GM23338 (cell line): Measurements from ENCODE around the gene EFCAB9. TPM values are rescaled to one million over a fixed set of nuclear protein-coding genes. Genes with fewer than 3 reads are reported as not detected.

Source experiments
- ATAC-seq: fragments of 200-7000 bp; cut with Tn5 transposase; 3 replicates; pipeline ENCODE4 v1.9.1; 2020
- DNase-seq: peaks from one replicate; pipeline ENCODE4 v3.0.0-alpha.2; 2015; ENCODE audit warnings: low spot score
- H2AFZ ChIP-seq: fragments of 200-600 bp; sonication (generic); 2 replicates; pipeline ENCODE4 v1.8.0; 2016; ENCODE audit warnings: antibody characterized with exemption, mild to moderate bottlenecking, moderate library complexity
- H3F3A ChIP-seq: fragments of 200-600 bp; sonication (generic); replicated peaks from 2 replicates; pipeline ENCODE4 v1.8.0; 2017; ENCODE audit warnings: antibody characterized with exemption, mixed run types, low read depth
- H3K27ac ChIP-seq: fragments of 200-600 bp; sonication (generic); 2 replicates; pipeline ENCODE4 v1.6.1; 2016; ENCODE audit warnings: low read depth
- H3K27me3 ChIP-seq: fragments of 200-600 bp; sonication (generic); 2 replicates; pipeline ENCODE4 v1.8.0; 2016; ENCODE audit warnings: mild to moderate bottlenecking, mixed run types, moderate library complexity; ENCODE audit not compliant: insufficient read depth
- H3K36me3 ChIP-seq: fragments of 200-600 bp; sonication (generic); 2 replicates; pipeline ENCODE4 v1.8.0; 2016; ENCODE audit warnings: mild to moderate bottlenecking; ENCODE audit not compliant: insufficient read depth
- H3K4me1 ChIP-seq: fragments of 200-600 bp; sonication (generic); 2 replicates; pipeline ENCODE4 v1.8.0; 2016; ENCODE audit warnings: mild to moderate bottlenecking, moderate library complexity; ENCODE audit not compliant: insufficient read depth
- H3K4me2 ChIP-seq: fragments of 200-600 bp; sonication (generic); 2 replicates; pipeline ENCODE4 v1.7.1; 2017; ENCODE audit warnings: mixed run types
- H3K4me3 ChIP-seq: fragments of 200-600 bp; sonication (generic); 2 replicates; pipeline ENCODE4 v1.6.1; 2016; ENCODE audit warnings: mixed run types
- H3K79me2 ChIP-seq: fragments of 200-600 bp; sonication (generic); replicated peaks from 2 replicates; pipeline ENCODE4 v1.8.0; 2017; ENCODE audit warnings: mild to moderate bottlenecking; ENCODE audit not compliant: insufficient read depth
- H3K9me2 ChIP-seq: fragments of 200-600 bp; sonication (generic); 2 replicates; pipeline ENCODE4 v1.8.0; 2017; ENCODE audit not compliant: insufficient read depth
- H4K20me1 ChIP-seq: fragments of 200-600 bp; sonication (generic); replicated peaks from 2 replicates; pipeline ENCODE4 v1.8.0; 2017; ENCODE audit warnings: mild to moderate bottlenecking; ENCODE audit not compliant: insufficient read depth
- H3K27ac Mint-ChIP-seq: 2 replicates; pipeline ENCODE4 v1.8.0; 2020; ENCODE audit warnings: inconsistent platforms, mild to moderate bottlenecking, moderate library complexity, mixed read lengths
- H3K27me3 Mint-ChIP-seq: 3 replicates; pipeline ENCODE4 v1.8.0; 2022; ENCODE audit warnings: low read depth, mild to moderate bottlenecking, moderate library complexity, mixed read lengths, inconsistent platforms; ENCODE audit not compliant: insufficient read depth, poor library complexity
- H3K36me3 Mint-ChIP-seq: 3 replicates; pipeline ENCODE4 v1.8.0; 2021; ENCODE audit warnings: low read depth, mild to moderate bottlenecking, inconsistent platforms, moderate library complexity, mixed read lengths
- H3K4me1 Mint-ChIP-seq: 3 replicates; pipeline ENCODE4 v1.8.0; 2020; ENCODE audit warnings: mild to moderate bottlenecking, inconsistent platforms, mixed read lengths
- H3K4me3 Mint-ChIP-seq: 3 replicates; pipeline ENCODE4 v1.8.0; 2021; ENCODE audit warnings: moderate library complexity, mild to moderate bottlenecking, inconsistent platforms, mixed read lengths
- H3K9me3 Mint-ChIP-seq: 3 replicates; pipeline ENCODE4 v1.8.0; 2020; ENCODE audit warnings: moderate library complexity, mild to moderate bottlenecking, inconsistent platforms, mixed read lengths
- CREB1 ChIP-seq: fragments of 250-450 bp; sonication (Bioruptor Pico); IDR thresholded peaks from 2 replicates; pipeline ENCODE4 v1.5.0; 2020; ENCODE audit warnings: low read depth, mild to moderate bottlenecking, moderate library complexity
- EZH2phosphoT487 ChIP-seq: fragments of 200-600 bp; sonication (generic); IDR thresholded peaks from one replicate; pipeline ENCODE4 v1.8.1; 2018; ENCODE audit warnings: antibody characterized with exemption; ENCODE audit not compliant: unreplicated experiment
- NANOG ChIP-seq: IDR thresholded peaks from 2 replicates; pipeline ENCODE4 v1.6.1; 2016; ENCODE audit warnings: antibody characterized with exemption, borderline replicate concordance
- STAT1 ChIP-seq: IDR thresholded peaks from one replicate; pipeline ENCODE4 v1.6.1; 2016; ENCODE audit warnings: antibody characterized with exemption; ENCODE audit not compliant: unreplicated experiment
- ZNF331 ChIP-seq: fragments of 250-450 bp; sonication (Bioruptor Pico); IDR thresholded peaks from 2 replicates; pipeline ENCODE4 v1.5.0; 2020; ENCODE audit warnings: low read depth, mild to moderate bottlenecking, moderate library complexity
- polyA plus RNA-seq: library from polyadenylated mRNA; unstranded; fragments of >200 nt; fragmentation: Nextera tagmentation; extraction: Ambion mirVana; gene quantifications from 2 replicates; pipeline ENCODE4 v1.2.1, GENCODE V29; 2016
- total RNA-seq: library from RNA; depleted of rRNA; stranded (reverse); fragments of >200 nt; shearing (Covaris generic); gene quantifications from 2 replicates; pipeline ENCODE4 v1.2.3, GENCODE V29; 2014
- TF ChIP-seq, protein P1 (sequence below): IDR thresholded peaks from one replicate; pipeline ENCODE4 v1.6.1; 2018; ENCODE audit warnings: antibody characterized with exemption; ENCODE audit not compliant: unreplicated experiment
- TF ChIP-seq, protein P2 (sequence below), 2 experiments: fragments of 200-600 bp in 1 of 2; sonication (generic) in 1 of 2; conservative IDR thresholded peaks; 2 replicates each; pipeline versions ENCODE4 v1.5.1 to v1.6.1; 2016 to 2017; ENCODE audit warnings: antibody characterized with exemption in 2 of 2, low read depth in 2 of 2, mild to moderate bottlenecking in 2 of 2, moderate library complexity in 1 of 2
- TF ChIP-seq, protein P3 (sequence below): fragments of 250-450 bp; sonication (Bioruptor Pico); IDR thresholded peaks from 2 replicates; pipeline ENCODE4 v1.5.0; 2020; ENCODE audit warnings: mild to moderate bottlenecking, moderate library complexity

EFCAB9 gene
- total and polyA plus RNA-seq, 2 experiments from 2014 or later = not detected

DNA sequence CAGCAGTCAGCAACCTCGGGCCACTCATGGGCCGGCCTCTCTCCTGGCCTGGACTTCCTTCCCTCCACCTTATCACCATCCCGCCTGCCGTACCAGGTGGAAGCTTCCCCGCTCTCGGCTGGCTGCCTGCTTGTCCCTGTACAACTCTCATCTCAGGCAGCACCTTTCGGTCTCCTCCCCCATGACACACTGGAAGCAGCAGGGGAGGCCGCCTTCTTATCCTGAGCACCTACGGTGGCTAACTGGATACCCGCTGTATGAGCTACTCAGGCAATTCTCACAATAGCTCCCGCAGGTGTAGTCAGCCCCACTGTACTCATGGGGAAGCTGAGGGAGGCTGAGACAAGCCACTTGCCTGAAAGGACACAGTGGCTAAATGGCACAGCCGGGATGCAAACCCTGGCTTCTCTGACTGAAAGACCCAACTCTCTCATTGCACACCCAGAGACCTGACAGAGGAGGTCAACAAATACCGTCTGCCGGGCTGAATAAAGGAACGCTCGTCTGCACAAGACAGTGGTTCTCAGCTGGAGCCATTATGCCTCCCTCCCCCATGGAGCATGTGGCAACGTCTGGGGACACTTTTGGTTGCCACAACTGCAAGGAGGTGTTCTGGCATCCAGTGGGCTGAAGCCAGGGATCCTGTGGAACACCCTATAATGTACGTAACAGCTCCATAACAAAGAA is 15.5 kb upstream of the EFCAB9 start (continued):
- TF ChIP-seq, protein P1, sequence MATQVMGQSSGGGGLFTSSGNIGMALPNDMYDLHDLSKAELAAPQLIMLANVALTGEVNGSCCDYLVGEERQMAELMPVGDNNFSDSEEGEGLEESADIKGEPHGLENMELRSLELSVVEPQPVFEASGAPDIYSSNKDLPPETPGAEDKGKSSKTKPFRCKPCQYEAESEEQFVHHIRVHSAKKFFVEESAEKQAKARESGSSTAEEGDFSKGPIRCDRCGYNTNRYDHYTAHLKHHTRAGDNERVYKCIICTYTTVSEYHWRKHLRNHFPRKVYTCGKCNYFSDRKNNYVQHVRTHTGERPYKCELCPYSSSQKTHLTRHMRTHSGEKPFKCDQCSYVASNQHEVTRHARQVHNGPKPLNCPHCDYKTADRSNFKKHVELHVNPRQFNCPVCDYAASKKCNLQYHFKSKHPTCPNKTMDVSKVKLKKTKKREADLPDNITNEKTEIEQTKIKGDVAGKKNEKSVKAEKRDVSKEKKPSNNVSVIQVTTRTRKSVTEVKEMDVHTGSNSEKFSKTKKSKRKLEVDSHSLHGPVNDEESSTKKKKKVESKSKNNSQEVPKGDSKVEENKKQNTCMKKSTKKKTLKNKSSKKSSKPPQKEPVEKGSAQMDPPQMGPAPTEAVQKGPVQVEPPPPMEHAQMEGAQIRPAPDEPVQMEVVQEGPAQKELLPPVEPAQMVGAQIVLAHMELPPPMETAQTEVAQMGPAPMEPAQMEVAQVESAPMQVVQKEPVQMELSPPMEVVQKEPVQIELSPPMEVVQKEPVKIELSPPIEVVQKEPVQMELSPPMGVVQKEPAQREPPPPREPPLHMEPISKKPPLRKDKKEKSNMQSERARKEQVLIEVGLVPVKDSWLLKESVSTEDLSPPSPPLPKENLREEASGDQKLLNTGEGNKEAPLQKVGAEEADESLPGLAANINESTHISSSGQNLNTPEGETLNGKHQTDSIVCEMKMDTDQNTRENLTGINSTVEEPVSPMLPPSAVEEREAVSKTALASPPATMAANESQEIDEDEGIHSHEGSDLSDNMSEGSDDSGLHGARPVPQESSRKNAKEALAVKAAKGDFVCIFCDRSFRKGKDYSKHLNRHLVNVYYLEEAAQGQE = no peak
- TF ChIP-seq, protein P2, sequence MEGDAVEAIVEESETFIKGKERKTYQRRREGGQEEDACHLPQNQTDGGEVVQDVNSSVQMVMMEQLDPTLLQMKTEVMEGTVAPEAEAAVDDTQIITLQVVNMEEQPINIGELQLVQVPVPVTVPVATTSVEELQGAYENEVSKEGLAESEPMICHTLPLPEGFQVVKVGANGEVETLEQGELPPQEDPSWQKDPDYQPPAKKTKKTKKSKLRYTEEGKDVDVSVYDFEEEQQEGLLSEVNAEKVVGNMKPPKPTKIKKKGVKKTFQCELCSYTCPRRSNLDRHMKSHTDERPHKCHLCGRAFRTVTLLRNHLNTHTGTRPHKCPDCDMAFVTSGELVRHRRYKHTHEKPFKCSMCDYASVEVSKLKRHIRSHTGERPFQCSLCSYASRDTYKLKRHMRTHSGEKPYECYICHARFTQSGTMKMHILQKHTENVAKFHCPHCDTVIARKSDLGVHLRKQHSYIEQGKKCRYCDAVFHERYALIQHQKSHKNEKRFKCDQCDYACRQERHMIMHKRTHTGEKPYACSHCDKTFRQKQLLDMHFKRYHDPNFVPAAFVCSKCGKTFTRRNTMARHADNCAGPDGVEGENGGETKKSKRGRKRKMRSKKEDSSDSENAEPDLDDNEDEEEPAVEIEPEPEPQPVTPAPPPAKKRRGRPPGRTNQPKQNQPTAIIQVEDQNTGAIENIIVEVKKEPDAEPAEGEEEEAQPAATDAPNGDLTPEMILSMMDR (conservative IDR thresholded peaks at IDR 0.05; ENCODE audit: low read depth in 2 of 2) = no peak

DNA sequence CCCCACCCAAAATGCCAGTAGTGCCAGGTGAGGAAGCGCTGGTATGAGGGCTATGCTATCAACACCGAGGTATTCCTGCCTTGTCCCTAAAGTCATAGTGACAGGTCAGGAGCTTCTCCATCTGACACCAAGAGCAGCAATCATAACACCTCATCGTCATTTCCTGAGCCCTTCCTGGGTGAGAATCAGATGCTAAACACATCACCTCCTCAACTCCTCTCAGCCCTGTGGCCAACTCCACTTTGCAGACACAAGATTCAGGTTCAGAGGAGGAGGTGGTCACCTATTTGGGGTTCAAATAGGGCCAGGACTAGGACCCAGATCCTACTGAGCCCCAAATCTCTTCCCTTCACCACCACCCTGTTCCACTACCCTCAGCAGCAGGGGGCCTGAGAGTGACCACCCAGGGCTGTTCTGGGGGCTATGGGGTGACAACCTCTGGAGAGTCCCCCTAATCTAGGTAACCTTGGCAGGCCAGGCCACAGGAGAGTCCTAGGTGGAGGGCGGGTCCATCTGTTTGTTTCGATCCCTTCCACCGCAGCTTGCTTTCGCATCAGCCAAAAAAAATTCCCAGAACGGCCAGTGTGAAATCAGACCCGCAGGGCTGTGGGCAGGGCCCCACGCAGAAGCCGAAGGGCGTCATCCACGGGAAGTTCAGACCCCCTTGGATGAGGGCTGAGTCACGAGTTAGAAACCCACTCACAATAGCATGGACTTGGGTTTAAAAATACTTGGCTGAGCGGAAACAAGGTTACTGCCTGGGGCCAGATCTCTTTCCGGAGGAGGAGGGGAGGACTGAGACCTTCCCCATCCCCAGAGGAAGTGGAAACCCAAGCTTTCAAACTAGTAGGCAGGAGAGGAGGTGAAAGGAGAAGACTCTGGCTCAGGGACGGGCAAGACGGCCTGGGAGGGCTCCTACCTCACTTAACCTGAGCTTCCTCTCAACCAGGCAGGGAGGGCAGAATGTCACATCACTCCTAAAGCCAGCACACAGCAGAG is 14.7 kb upstream of the EFCAB9 start:
- DNase-seq (peak; percentile 38), ATAC-seq (peak; percentile 17)
- Histone ChIP-seq H3K27me3 (no peaks in the 10 kb centered on the region), H3K27ac (0 out of 2 replicates have a peak overlapping the region, but pooled peaks have one; percentile 55), H3K36me3 (no peaks in the 10 kb centered on the region), H3K4me1 (peaks cover 36% of the 10 kb centered on the region), H3F3A (0 out of 2 replicates have a peak, but pooled peaks cover 8% of the 10 kb centered on the region), H3K79me2 (peaks cover 53% of the 10 kb centered on the region), H4K20me1 (peaks cover 16% of the 10 kb centered on the region), H3K4me2 (peak overlapping the region; percentile 68; the same call in 1 of the 2 replicates), H2AFZ (no peak overlapping the region), H3K9me2 (no peaks in the 10 kb centered on the region), H3K4me3 (no peak overlapping the region)
- Mint-ChIP-seq H3K27me3 (peaks cover 12% of the 10 kb centered on the region), H3K9me3 (no peaks in the 10 kb centered on the region; the same call in 2 of the 3 replicates), H3K4me3 (no peak overlapping the region), H3K27ac (0 out of 2 replicates have a peak overlapping the region, but pooled peaks have one; percentile 28), H3K4me1 (peaks cover 26% of the 10 kb centered on the region), H3K36me3 (peaks cover 8% of the 10 kb centered on the region; the same call in 2 of the 3 replicates)
- TF ChIP-seq STAT1 = no peak
- TF ChIP-seq NANOG = no peak
- no peak for TF ChIP-seq EZH2phosphoT487
- no peak for TF ChIP-seq ZNF331 (CRISPR knock-in tag)
- TF ChIP-seq CREB1 (CRISPR knock-in tag) = no peak
- TF ChIP-seq, protein P3, sequence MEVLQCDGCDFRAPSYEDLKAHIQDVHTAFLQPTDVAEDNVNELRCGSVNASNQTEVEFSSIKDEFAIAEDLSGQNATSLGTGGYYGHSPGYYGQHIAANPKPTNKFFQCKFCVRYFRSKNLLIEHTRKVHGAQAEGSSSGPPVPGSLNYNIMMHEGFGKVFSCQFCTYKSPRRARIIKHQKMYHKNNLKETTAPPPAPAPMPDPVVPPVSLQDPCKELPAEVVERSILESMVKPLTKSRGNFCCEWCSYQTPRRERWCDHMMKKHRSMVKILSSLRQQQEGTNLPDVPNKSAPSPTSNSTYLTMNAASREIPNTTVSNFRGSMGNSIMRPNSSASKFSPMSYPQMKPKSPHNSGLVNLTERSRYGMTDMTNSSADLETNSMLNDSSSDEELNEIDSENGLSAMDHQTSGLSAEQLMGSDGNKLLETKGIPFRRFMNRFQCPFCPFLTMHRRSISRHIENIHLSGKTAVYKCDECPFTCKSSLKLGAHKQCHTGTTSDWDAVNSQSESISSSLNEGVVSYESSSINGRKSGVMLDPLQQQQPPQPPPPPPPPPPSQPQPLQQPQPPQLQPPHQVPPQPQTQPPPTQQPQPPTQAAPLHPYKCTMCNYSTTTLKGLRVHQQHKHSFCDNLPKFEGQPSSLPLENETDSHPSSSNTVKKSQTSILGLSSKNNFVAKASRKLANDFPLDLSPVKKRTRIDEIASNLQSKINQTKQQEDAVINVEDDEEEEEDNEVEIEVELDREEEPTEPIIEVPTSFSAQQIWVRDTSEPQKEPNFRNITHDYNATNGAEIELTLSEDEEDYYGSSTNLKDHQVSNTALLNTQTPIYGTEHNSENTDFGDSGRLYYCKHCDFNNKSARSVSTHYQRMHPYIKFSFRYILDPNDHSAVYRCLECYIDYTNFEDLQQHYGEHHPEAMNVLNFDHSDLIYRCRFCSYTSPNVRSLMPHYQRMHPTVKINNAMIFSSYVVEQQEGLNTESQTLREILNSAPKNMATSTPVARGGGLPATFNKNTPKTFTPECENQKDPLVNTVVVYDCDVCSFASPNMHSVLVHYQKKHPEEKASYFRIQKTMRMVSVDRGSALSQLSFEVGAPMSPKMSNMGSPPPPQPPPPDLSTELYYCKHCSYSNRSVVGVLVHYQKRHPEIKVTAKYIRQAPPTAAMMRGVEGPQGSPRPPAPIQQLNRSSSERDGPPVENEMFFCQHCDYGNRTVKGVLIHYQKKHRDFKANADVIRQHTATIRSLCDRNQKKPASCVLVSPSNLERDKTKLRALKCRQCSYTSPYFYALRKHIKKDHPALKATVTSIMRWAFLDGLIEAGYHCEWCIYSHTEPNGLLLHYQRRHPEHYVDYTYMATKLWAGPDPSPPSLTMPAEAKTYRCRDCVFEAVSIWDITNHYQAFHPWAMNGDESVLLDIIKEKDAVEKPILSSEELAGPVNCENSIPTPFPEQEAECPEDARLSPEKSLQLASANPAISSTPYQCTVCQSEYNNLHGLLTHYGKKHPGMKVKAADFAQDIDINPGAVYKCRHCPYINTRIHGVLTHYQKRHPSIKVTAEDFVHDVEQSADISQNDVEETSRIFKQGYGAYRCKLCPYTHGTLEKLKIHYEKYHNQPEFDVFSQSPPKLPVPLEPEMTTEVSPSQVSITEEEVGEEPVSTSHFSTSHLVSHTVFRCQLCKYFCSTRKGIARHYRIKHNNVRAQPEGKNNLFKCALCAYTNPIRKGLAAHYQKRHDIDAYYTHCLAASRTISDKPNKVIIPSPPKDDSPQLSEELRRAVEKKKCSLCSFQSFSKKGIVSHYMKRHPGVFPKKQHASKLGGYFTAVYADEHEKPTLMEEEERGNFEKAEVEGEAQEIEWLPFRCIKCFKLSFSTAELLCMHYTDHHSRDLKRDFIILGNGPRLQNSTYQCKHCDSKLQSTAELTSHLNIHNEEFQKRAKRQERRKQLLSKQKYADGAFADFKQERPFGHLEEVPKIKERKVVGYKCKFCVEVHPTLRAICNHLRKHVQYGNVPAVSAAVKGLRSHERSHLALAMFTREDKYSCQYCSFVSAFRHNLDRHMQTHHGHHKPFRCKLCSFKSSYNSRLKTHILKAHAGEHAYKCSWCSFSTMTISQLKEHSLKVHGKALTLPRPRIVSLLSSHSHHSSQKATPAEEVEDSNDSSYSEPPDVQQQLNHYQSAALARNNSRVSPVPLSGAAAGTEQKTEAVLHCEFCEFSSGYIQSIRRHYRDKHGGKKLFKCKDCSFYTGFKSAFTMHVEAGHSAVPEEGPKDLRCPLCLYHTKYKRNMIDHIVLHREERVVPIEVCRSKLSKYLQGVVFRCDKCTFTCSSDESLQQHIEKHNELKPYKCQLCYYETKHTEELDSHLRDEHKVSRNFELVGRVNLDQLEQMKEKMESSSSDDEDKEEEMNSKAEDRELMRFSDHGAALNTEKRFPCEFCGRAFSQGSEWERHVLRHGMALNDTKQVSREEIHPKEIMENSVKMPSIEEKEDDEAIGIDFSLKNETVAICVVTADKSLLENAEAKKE = no peak
